PFSK-1 (cell line): ENCODE results near the gene TSPAN32.

Source experiments
- FOXP2 ChIP-seq: optimal IDR thresholded peaks from 2 replicates; pipeline ENCODE3; 2011; ENCODE audit warnings: borderline replicate concordance, control low read depth, inconsistent platforms; ENCODE audit not compliant: insufficient read depth; ENCODE audit errors: extremely low read length, extremely low read depth
- POLR2AphosphoS5 ChIP-seq: IDR thresholded peaks from 2 replicates; pipeline ENCODE4 v1.6.1; 2012; ENCODE audit warnings: low read depth, mild to moderate bottlenecking, control low read depth, low read length, moderate library complexity
- REST ChIP-seq, 2 experiments: IDR thresholded peaks; 2 replicates each; pipeline versions ENCODE4 v1.6.1 to v1.8.0; 2011 to 2012; ENCODE audit warnings: low read depth in 2 of 2, low read length in 2 of 2, control low read depth in 1 of 2, inconsistent platforms in 1 of 2, mild to moderate bottlenecking in 1 of 2, moderate library complexity in 1 of 2; ENCODE audit not compliant: insufficient read depth in 1 of 2
- SIN3A ChIP-seq: IDR thresholded peaks from 2 replicates; pipeline ENCODE4 v1.6.1; 2012; ENCODE audit warnings: mild to moderate bottlenecking, low read length, moderate library complexity, borderline replicate concordance; ENCODE audit not compliant: insufficient read depth
- TAF1 ChIP-seq: IDR thresholded peaks from 2 replicates; pipeline ENCODE4 v1.6.1; 2012; ENCODE audit warnings: low read length, control low read depth, borderline replicate concordance; ENCODE audit not compliant: insufficient read depth

The TSPAN32 gene

DNA sequence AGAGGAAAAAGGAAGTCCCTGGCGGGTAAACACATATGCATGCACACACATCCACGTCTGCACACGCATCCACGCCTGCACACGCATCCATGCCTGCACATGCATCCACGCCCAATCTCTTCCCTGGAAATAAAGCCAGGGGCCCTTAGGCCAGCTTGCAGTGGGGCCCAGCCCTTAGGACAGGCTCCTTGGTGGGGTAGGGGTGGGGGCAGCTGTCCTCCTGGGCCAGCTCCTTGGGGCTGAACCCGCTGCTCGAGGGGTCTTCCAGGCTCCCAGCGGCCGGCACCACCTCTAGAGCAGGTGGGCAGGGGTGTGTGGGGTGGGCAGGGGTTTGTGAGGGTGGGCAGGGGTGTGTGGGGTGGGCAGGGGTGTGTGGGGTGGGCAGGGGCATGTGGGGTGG, 2.0 kb upstream of the TSPAN32 start:
- TF ChIP-seq SIN3A (no peak), FOXP2 (no peak), REST (IDR thresholded peaks at IDR 0.05; ENCODE audit: insufficient read depth in 1 of 2, low read depth in 2 of 2, low read length in 2 of 2) (no peak), POLR2AphosphoS5 (no peak), TAF1 (no peak)

GRCh38 chr11:2300290-2300935, 1.4 kb upstream of the TSPAN32 start:
- TF ChIP-seq TAF1 (no peak), POLR2AphosphoS5 (no peak), FOXP2 (no peak), REST (IDR thresholded peaks at IDR 0.05; ENCODE audit: insufficient read depth in 1 of 2, low read depth in 2 of 2, low read length in 2 of 2) (no peak), SIN3A (no peak)

- TF ChIP-seq REST (IDR thresholded peaks at IDR 0.05; ENCODE audit: insufficient read depth in 1 of 2, low read depth in 2 of 2, low read length in 2 of 2): no peak
- no peak for TF ChIP-seq FOXP2
- TF ChIP-seq TAF1: no peak
- no peak for TF ChIP-seq SIN3A
- no peak for TF ChIP-seq POLR2AphosphoS5
Measured at GRCh38 chr11:2300936-2301630, 730 bp upstream of the TSPAN32 start.

DNA sequence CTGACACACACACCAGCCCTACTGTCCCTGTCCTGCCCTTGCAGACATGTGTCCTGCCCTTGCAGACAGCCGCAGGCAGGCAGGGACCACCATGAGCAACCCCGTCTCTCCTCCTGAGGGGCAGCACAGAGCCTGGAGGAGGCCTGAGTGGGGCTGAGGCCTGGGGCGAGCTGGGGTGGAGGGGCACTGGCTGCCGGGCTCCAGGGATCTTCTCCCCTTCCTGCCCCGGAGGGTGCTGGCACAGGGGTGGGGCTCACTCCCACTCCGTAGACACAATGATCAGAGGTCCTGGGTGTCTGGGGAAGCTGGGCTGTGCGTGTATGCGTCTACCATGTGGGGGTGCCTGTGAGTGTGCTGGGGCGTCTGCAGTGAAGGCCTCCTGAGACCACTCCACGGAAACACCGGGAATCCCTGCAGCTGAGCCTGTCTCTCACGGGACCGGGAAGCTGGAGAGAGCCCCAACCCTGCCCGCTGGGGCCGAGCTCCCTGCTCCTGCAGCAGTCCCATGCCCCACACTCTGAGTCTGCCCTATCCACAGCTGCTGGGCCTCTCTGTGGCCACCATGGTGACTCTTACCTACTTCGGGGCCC, 588 bp downstream of the TSPAN32 start:
- TF ChIP-seq TAF1 (no peak), REST (IDR thresholded peaks at IDR 0.05; ENCODE audit: insufficient read depth in 1 of 2, low read depth in 2 of 2, low read length in 2 of 2) (no peak), FOXP2 (no peak), POLR2AphosphoS5 (no peak), SIN3A (no peak)
